ENCODE data around the gene TOLLIP. TPM values are rescaled to one million over a fixed set of nuclear protein-coding genes. Genes with fewer than 3 reads are reported as not detected.
"Not testable (repeated sequence)": the region's sequence is repeated elsewhere in the genome, so short reads cannot be mapped to it uniquely, and the experiment has no call there.

The TOLLIP gene
- total RNA-seq, 2 donors from 2014 or later, result 29.6 to 41.0 TPM

DNA sequence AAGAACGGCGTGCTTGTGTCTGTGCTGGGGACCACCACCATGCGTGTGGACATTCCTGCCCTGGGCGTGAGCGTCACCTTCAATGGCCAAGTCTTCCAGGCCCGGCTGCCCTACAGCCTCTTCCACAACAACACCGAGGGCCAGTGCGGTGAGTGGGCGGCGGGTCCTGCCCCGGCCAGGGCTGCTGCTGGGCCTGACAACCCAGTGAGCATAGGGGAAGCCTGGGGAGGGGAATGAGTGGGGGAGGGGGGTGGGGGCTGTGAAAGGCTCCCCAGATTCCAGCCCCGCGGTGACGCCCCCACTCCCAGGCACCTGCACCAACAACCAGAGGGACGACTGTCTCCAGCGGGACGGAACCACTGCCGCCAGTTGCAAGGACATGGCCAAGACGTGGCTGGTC is 54.7 kb downstream of the TOLLIP start:
- no peak for DNase-seq (ENCODE audit: low spot score)
- Histone ChIP-seq H3K36me3 (no peaks in the 10 kb centered on the region), H3K4me1 (no peaks in the 10 kb centered on the region), H3K4me3 (no peak overlapping the region), H3K27ac (no peak overlapping the region), H3K27me3 (no peaks in the 10 kb centered on the region), H3K9me3 (no peaks in the 10 kb centered on the region)
- TF ChIP-seq, protein P1, sequence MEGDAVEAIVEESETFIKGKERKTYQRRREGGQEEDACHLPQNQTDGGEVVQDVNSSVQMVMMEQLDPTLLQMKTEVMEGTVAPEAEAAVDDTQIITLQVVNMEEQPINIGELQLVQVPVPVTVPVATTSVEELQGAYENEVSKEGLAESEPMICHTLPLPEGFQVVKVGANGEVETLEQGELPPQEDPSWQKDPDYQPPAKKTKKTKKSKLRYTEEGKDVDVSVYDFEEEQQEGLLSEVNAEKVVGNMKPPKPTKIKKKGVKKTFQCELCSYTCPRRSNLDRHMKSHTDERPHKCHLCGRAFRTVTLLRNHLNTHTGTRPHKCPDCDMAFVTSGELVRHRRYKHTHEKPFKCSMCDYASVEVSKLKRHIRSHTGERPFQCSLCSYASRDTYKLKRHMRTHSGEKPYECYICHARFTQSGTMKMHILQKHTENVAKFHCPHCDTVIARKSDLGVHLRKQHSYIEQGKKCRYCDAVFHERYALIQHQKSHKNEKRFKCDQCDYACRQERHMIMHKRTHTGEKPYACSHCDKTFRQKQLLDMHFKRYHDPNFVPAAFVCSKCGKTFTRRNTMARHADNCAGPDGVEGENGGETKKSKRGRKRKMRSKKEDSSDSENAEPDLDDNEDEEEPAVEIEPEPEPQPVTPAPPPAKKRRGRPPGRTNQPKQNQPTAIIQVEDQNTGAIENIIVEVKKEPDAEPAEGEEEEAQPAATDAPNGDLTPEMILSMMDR (IDR thresholded peaks at IDR 0.05), result no peak

DNA sequence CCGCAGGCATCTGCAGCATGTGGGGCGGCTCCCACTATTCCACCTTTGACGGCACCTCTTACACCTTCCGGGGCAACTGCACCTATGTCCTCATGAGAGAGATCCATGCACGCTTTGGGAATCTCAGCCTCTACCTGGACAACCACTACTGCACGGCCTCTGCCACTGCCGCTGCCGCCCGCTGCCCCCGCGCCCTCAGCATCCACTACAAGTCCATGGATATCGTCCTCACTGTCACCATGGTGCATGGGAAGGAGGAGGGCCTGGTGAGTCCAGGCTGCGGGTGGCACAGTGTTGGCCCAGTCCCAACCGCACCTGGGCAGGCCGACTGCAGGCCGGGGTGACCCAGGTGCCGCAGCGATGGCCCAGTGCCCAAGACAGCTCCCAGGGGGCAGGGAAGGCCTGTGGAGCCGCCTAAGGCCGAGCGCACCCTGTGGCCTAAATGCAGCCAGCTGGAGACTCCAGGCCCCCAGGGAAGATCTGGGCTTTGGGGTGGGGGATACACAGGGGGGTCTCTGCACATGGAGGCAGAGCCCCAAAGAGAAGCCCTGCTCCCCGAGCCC is 55.3 kb downstream of the TOLLIP start:
- no peak for DNase-seq (ENCODE audit: low spot score)
- Histone ChIP-seq H3K4me3 (no peak overlapping the region), H3K27me3 (no peaks in the 10 kb centered on the region), H3K36me3 (no peaks in the 10 kb centered on the region), H3K27ac (no peak overlapping the region), H3K9me3 (no peaks in the 10 kb centered on the region), H3K4me1 (no peaks in the 10 kb centered on the region)
- TF ChIP-seq, protein P1 (IDR thresholded peaks at IDR 0.05), result no peak

DNA sequence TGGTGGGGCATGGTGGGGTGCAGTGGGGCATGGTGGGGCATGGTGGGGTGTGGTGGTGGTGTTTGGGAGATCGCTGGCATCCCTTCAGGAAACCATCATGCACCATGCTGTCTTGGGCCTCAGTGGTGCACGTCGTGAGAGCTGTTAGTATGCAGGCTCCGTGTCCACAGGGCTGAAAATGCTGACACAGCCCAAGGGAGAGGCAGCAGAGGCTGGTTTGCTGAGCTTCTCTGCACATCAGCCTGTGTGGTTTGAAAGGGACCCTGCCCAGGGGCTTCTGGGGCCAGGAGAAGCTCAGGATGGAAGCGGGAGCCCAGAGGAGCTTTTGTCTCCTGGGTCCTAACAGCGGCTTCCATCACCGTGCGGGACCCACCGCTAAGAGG is 56.3 kb downstream of the TOLLIP start:
- Histone ChIP-seq H3K9me3 (no peaks in the 10 kb centered on the region), H3K4me1 (no peaks in the 10 kb centered on the region), H3K4me3 (no peak overlapping the region), H3K27me3 (no peaks in the 10 kb centered on the region), H3K27ac (no peak overlapping the region), H3K36me3 (no peaks in the 10 kb centered on the region)
- no peak for DNase-seq (ENCODE audit: low spot score)
- TF ChIP-seq, protein P1 (IDR thresholded peaks at IDR 0.05), result no peak

DNA sequence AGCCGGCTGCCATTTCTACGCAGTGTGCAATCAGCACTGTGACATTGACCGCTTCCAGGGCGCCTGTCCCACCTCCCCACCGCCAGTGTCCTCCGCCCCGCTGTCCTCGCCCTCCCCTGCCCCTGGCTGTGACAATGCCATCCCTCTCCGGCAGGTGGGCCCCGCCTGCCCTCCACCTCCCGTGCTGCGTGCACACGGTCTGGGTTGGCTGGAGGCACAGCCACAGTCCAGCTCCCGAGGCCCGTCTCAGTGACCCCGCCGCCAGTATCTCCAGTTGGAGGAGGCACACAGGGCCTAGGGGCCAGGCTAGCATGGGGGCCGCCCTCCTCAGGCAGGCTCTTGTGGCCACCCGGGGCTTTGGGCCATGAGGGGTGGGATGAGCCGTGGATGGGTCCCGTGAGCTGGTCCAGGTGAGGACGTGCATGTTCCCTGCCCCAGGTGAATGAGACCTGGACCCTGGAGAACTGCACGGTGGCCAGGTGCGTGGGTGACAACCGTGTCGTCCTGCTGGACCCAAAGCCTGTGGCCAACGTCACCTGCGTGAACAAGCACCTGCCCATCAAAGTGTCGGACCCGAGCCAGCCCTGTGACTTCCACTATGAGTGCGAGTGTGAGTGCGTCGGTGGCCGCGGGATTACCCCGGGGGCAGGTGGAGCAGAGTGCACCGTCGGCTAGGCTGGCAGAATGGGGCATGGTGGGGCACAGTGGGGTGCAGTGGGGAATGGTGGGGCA is 56.9 kb downstream of the TOLLIP start:
- no peak for DNase-seq (ENCODE audit: low spot score)
- Histone ChIP-seq H3K27me3 (no peaks in the 10 kb centered on the region), H3K27ac (no peak overlapping the region), H3K9me3 (no peaks in the 10 kb centered on the region), H3K36me3 (no peaks in the 10 kb centered on the region), H3K4me3 (no peak overlapping the region), H3K4me1 (no peaks in the 10 kb centered on the region)
- TF ChIP-seq, protein P1 (IDR thresholded peaks at IDR 0.05), result no peak

DNA sequence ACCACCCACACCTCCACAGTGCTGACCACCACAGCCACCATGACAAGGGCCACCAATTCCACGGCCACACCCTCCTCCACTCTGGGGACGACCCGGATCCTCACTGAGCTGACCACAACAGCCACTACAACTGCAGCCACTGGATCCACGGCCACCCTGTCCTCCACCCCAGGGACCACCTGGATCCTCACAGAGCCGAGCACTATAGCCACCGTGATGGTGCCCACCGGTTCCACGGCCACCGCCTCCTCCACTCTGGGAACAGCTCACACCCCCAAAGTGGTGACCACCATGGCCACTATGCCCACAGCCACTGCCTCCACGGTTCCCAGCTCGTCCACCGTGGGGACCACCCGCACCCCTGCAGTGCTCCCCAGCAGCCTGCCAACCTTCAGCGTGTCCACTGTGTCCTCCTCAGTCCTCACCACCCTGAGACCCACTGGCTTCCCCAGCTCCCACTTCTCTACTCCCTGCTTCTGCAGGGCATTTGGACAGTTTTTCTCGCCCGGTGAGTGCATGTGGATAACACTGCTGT is 58.1 kb downstream of the TOLLIP start:
- DNase-seq (ENCODE audit: low spot score), result no peak
- TF ChIP-seq, protein P1 (IDR thresholded peaks at IDR 0.05), result no peak

DNA sequence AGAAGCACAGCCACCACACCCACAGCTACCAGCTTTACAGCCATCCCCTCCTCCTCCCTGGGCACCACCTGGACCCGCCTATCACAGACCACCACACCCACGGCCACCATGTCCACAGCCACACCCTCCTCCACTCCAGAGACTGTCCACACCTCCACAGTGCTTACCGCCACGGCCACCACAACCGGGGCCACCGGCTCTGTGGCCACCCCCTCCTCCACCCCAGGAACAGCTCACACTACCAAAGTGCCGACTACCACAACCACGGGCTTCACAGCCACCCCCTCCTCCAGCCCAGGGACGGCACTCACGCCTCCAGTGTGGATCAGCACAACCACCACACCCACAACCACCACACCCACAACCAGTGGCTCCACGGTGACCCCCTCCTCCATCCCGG is 59.0 kb downstream of the TOLLIP start:
- not testable (repeated sequence) for DNase-seq (ENCODE audit: low spot score); H3K27ac ChIP-seq; H3K9me3 ChIP-seq; H3K4me3 ChIP-seq; H3K36me3 ChIP-seq; H3K4me1 ChIP-seq; H3K27me3 ChIP-seq

More for the DNA sequence above, 58.1 kb downstream of the TOLLIP start:
- Histone ChIP-seq H3K9me3 (no peaks in the 10 kb centered on the region), H3K4me3 (no peak overlapping the region), H3K36me3 (no peaks in the 10 kb centered on the region), H3K4me1 (no peaks in the 10 kb centered on the region), H3K27ac (no peak overlapping the region), H3K27me3 (no peaks in the 10 kb centered on the region)

DNA sequence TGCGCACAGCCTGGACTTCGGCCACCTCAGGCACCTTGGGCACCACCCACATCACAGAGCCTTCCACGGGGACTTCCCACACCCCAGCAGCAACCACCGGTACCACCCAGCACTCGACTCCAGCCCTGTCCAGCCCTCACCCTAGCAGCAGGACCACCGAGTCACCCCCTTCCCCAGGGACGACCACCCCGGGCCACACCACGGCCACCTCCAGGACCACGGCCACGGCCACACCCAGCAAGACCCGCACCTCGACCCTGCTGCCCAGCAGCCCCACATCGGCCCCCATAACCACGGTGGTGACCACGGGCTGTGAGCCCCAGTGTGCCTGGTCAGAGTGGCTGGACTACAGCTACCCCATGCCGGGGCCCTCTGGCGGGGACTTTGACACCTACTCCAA is 60.5 kb downstream of the TOLLIP start:
- not testable (repeated sequence) for H3K9me3 ChIP-seq; H3K4me1 ChIP-seq; H3K4me3 ChIP-seq; H3K27ac ChIP-seq; H3K27me3 ChIP-seq; H3K36me3 ChIP-seq; DNase-seq (ENCODE audit: low spot score)

DNA sequence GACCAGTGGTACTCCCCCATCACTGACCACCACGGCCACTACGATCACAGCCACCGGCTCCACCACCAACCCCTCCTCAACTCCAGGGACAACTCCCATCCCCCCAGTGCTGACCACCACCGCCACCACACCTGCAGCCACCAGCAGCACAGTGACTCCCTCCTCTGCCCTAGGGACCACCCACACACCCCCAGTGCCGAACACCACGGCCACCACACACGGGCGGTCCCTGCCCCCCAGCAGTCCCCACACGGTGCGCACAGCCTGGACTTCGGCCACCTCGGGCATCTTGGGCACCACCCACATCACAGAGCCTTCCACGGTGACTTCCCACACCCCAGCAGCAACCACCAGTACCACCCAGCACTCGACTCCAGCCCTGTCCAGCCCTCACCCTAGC is 62.4 kb downstream of the TOLLIP start:
- not testable (repeated sequence) for H3K27ac ChIP-seq; H3K27me3 ChIP-seq; H3K36me3 ChIP-seq; H3K4me3 ChIP-seq; H3K9me3 ChIP-seq; H3K4me1 ChIP-seq; DNase-seq (ENCODE audit: low spot score)

DNA sequence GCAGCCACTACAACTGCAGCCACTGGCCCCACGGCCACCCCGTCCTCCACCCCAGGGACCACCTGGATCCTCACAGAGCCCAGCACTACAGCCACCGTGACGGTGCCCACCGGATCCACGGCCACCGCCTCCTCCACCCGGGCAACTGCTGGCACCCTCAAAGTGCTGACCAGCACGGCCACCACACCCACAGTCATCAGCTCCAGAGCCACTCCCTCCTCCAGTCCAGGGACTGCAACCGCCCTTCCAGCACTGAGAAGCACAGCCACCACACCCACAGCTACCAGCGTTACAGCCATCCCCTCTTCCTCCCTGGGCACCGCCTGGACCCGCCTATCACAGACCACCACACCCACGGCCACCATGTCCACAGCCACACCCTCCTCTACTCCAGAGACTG is 63.1 kb downstream of the TOLLIP start:
- H3K27ac ChIP-seq; DNase-seq (ENCODE audit: low spot score); H3K4me3 ChIP-seq; H3K27me3 ChIP-seq; H3K36me3 ChIP-seq; H3K9me3 ChIP-seq; H3K4me1 ChIP-seq: not testable (repeated sequence)
